HepG2 (cell line): ENCODE measurements around the gene MAPK14. TPM values are rescaled to one million over a fixed set of nuclear protein-coding genes. Genes with fewer than 3 reads are reported as not detected.

Experiments used
- ATAC-seq: fragments of 200-7000 bp; cut with Tn5 transposase; 3 replicates; pipeline ENCODE4 v1.9.1; 2020; ENCODE audit warnings: mild to moderate bottlenecking, moderate library complexity
- BruUV-seq: library from RNA; stranded (reverse); fragments of 400-500 nt; replicated peaks from 2 replicates; lab custom pipeline; 2021; lab: Mats Ljungman, UMichigan
- CTCF ChIA-PET: fragments of 300-600 bp; formaldehyde crosslinking; extraction: SDS; loops from one replicate; lab custom pipeline; 2021; ENCODE audit warnings: low total read pairs, inconsistent platforms, low intra/inter-chr PET ratio; lab: Yijun Ruan, JAX
- POLR2A ChIA-PET: fragments of 350-600 bp; sonication (Branson Sonifier 250); formaldehyde crosslinking; loops from one replicate; lab custom pipeline; 2020; ENCODE audit warnings: antibody characterized with exemption, inconsistent platforms; lab: Yijun Ruan, JAX
- DNase-seq: peaks from one replicate; pipeline ENCODE4 v3.0.0-alpha.2; 2015; ENCODE audit warnings: low spot score
- FAIRE-seq: peaks from 3 replicates; lab custom pipeline; 2011; peaks lifted over from hg19 to GRCh38; lab: Jason Lieb, UNC
- H2AFZ ChIP-seq: one replicate; pipeline ENCODE4 v1.6.1; 2011; ENCODE audit warnings: low read length, inconsistent platforms
- H3K27ac ChIP-seq: fragments of 300-600 bp; 3 replicates; pipeline ENCODE4 v1.8.0; 2011; ENCODE audit warnings: mixed run types, mild to moderate bottlenecking, mixed read lengths, low read length, inconsistent platforms; ENCODE audit not compliant: insufficient read depth; ENCODE audit errors: extremely low read length
- H3K27me3 ChIP-seq, 2 experiments: fragments of 200-600 bp in 1 of 2; 2 replicates in 1 of 2; 3 replicates in 1 of 2; pipeline versions ENCODE4 v1.6.0 to v1.8.0; 2011; ENCODE audit warnings: low read length in 2 of 2, mild to moderate bottlenecking in 2 of 2, moderate library complexity in 2 of 2, inconsistent platforms in 1 of 2; ENCODE audit not compliant: insufficient read depth in 2 of 2, control insufficient read depth in 1 of 2
- H3K36me3 ChIP-seq, 2 experiments: fragments of 200-600 bp in 1 of 2; replicated peaks in 1 of 2; 2 replicates in 1 of 2; 3 replicates in 1 of 2; pipeline versions ENCODE4 v1.5.1 to v1.8.0; 2011; ENCODE audit warnings: low read length in 2 of 2, inconsistent platforms in 1 of 2; ENCODE audit not compliant: insufficient read depth in 2 of 2, control insufficient read depth in 1 of 2
- H3K4me1 ChIP-seq: 2 replicates; pipeline ENCODE4 v1.5.1; 2012; ENCODE audit warnings: low read length, inconsistent platforms; ENCODE audit not compliant: insufficient read depth
- H3K4me2 ChIP-seq: 2 replicates; pipeline ENCODE4 v1.6.0; 2011; ENCODE audit warnings: low read depth, low read length, inconsistent platforms
- H3K4me3 ChIP-seq, 3 experiments: fragments of 200-600 bp in 1 of 3; sonication (generic), shearing (Covaris generic) in 1 of 3; replicated peaks in 1 of 3; 2 replicates each; pipeline ENCODE4 v1.5.1; 2011 to 2016; ENCODE audit warnings: low read length in 3 of 3, inconsistent platforms in 2 of 3, low read depth in 2 of 3, mild to moderate bottlenecking in 2 of 3, control low read depth in 1 of 3, mixed read lengths in 1 of 3; ENCODE audit not compliant: insufficient read depth in 1 of 3
- H3K79me2 ChIP-seq: one replicate; pipeline ENCODE4 v1.6.1; 2011; ENCODE audit warnings: low read length, inconsistent platforms; ENCODE audit not compliant: insufficient read depth
- H3K9ac ChIP-seq: 2 replicates; pipeline ENCODE4 v1.6.0; 2011; ENCODE audit warnings: mild to moderate bottlenecking, low read depth, low read length, inconsistent platforms; ENCODE audit not compliant: insufficient read depth
- H3K9me3 ChIP-seq: 2 replicates; pipeline ENCODE4 v1.5.1; 2012; ENCODE audit warnings: mild to moderate bottlenecking, low read length
- H4K20me1 ChIP-seq: 2 replicates; pipeline ENCODE4 v1.6.0; 2011; ENCODE audit warnings: inconsistent platforms, mild to moderate bottlenecking, low read length, moderate library complexity; ENCODE audit not compliant: insufficient read depth
- CBX2 ChIP-seq, 2 experiments: fragments of 200-600 bp in 1 of 2; sonication (generic); formaldehyde crosslinking in 1 of 2; IDR thresholded peaks; 2 replicates each; pipeline versions ENCODE4 v1.7.0 to v1.8.1; 2018 to 2022; ENCODE audit warnings: low read depth in 2 of 2, low read length in 1 of 2, mild to moderate bottlenecking in 1 of 2, missing genetic modification reagents in 1 of 2
- HNF4A ChIP-seq: sonication (generic); formaldehyde crosslinking; IDR thresholded peaks from 2 replicates; pipeline ENCODE4 v1.4.0; 2020; ENCODE audit warnings: missing genetic modification reagents
- RXRB ChIP-seq: IDR thresholded peaks from 2 replicates; pipeline ENCODE4 v1.6.1; 2016; ENCODE audit warnings: borderline replicate concordance, missing genetic modification reagents, missing compliant biosample characterization
- ZFP1 ChIP-seq: IDR thresholded peaks from 2 replicates; pipeline ENCODE4 v1.6.1; 2016
- ZFY ChIP-seq: sonication (generic); formaldehyde crosslinking; IDR thresholded peaks from 2 replicates; pipeline ENCODE4 v1.4.0; 2020; ENCODE audit warnings: missing genetic modification reagents
- ZNF687 ChIP-seq: sonication (generic); formaldehyde crosslinking; IDR thresholded peaks from 2 replicates; pipeline ENCODE4 v1.5.1; 2020; ENCODE audit warnings: mild to moderate bottlenecking, missing genetic modification reagents, moderate library complexity
- WGBS: methylation state at CpG from one replicate; pipeline ENCODE4 v1.1.6; 2017; ENCODE audit warnings: low lambda C conversion rate; 5-methylcytosine and 5-hydroxymethylcytosine counted together
- in situ Hi-C: cut with HindIII; loops from 2 replicates; pipeline ENCODE4 v1.10.0; 2017; ENCODE audit warnings: low pct_unique_long_range_greater_than_20kb; ENCODE audit not compliant: extremely low pct_ligation_motif_present
- intact Hi-C: fragments of 100-400 bp; cut with micrococcal nuclease; formaldehyde crosslinking; loops from one replicate; pipeline ENCODE4 v1.10.0; 2022; ENCODE audit not compliant: unreplicated experiment
- polyA plus RNA-seq, 8 experiments: library from polyadenylated mRNA; depleted of rRNA in 3 of 8; stranded (reverse) in 7 of 8; unstranded in 1 of 8; fragments of >200 nt; fragmentation: Illumina TruSeq in 4 of 8; extraction: Trizol in 4 of 8; gene quantifications; 2 replicates each; pipeline versions ENCODE4 v1.2.1 to v1.2.3, GENCODE V29; 2011 to 2016; ENCODE audit warnings: low read depth in 4 of 8, missing spikeins in 1 of 8, mixed read lengths in 1 of 8; ENCODE audit not compliant: insufficient read depth in 1 of 8
- total RNA-seq, 5 experiments: library from RNA; depleted of rRNA; stranded (reverse); fragments of >200 nt; fragmentation: Illumina TruSeq; extraction: Trizol; gene quantifications; 2 replicates each; pipeline ENCODE4 v1.2.3, GENCODE V29; 2016; ENCODE audit warnings: low read depth in 1 of 5

The MAPK14 gene
- total and polyA plus RNA-seq, 2 of the 13 experiments (the other 11 are each of a cell fraction or from before 2014, with no cell fraction given): 66.3 to 67.3 TPM

DNA sequence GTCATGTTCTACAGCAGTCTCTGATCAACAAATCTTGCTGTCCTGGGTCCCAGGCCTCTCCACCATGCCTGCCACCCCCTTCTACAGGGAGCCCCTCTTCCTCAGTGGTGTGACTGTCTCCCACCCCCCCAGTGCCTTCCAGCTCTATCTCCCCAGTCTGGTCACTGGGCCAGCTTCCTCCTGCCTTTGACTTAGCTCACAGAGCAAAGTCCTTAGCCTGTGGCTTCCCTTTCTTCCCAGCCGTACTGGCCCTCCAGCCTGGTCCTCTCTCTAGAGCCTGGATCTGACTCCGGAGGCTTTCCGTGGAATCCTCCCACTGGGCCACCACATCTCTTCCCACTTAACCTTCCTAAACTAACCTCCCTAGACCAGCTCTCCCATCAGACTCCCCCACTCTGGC, 119.7 kb downstream of the MAPK14 start:
- Histone ChIP-seq H3K9ac (no peak overlapping the region), H3K4me2 (peak overlapping the region; percentile 44), H3K4me3 (no peak overlapping the region; a peak in 1 of 6 replicates), H2AFZ (no peak overlapping the region), H3K27me3 (no peaks in the 10 kb centered on the region), H3K79me2 (no peaks in the 10 kb centered on the region), H3K27ac (no peak overlapping the region), H3K9me3 (no peaks in the 10 kb centered on the region), H3K4me1 (peaks cover 16% of the 10 kb centered on the region), H3K36me3 (no peaks in the 10 kb centered on the region), H4K20me1 (no peaks in the 10 kb centered on the region)
- intact Hi-C loops: no loop called here
- DNase-seq (no peak), FAIRE-seq (no peak), ATAC-seq (peak; percentile 78)
- peak; percentile 58; the same call in 1 of the 2 replicates for TF ChIP-seq ZFP1
- TF ChIP-seq ZNF687 (CRISPR knock-in tag): peak; percentile 15; the same call in 1 of the 2 replicates
- peak; percentile 58; the same call in 1 of the 2 replicates for TF ChIP-seq HNF4A (CRISPR knock-in tag)
- no peak for TF ChIP-seq CBX2 (IDR thresholded peaks at IDR 0.05; ENCODE audit: low read depth, low read length)
- TF ChIP-seq CBX2 (CRISPR knock-in tag; IDR thresholded peaks at IDR 0.05; ENCODE audit: low read depth): no peak
- TF ChIP-seq ZFY (CRISPR knock-in tag): no peak
- TF ChIP-seq RXRB (CRISPR knock-in tag): no peak
- in situ Hi-C loops: no loop called here
- BruUV-seq: no TSS peak
- ChIA-PET CTCF (no interaction called here), POLR2A (interaction anchor here (1.2 to 6.1 kb wide), 2 partner anchors 15 to 120 kb away, joined by 3 to 45 read pairs; partner anchors contain the start of genes MAPK13 and MAPK14)
- 2% methylated on average over 3 of the region's 3 CpGs for WGBS
